Superior temporal gyrus (tissue), 1 donor: ENCODE data around the gene OTOGL.
"Not testable (repeated sequence)": the region's sequence is repeated elsewhere in the genome, so short reads cannot be mapped to it uniquely, and the experiment has no call there.

Source experiments
- DNase-seq: peaks from one replicate; pipeline ENCODE4 v3.0.0-alpha.2; 2016; ENCODE audit errors: extremely low spot score

Gene OTOGL

DNA sequence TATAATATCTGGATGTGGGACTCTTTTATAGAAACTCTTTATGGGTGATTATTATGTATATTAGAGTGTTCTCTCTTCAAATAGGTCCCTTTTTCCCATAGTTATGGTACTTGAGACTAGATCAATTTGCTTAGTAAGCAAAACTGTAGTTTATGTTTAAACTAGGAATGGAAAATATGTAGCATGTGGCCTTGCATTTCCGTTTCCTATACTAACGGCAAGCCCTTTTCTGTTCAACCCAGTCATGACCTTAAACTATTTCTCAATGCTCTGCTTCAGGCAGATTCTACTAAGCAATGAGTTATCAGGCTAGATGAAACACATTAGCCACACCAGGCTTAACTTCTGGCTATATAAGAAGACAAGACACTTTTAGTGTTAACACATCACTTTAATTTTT lies 84.6 kb downstream of the OTOGL start:
- no peak for DNase-seq

DNA sequence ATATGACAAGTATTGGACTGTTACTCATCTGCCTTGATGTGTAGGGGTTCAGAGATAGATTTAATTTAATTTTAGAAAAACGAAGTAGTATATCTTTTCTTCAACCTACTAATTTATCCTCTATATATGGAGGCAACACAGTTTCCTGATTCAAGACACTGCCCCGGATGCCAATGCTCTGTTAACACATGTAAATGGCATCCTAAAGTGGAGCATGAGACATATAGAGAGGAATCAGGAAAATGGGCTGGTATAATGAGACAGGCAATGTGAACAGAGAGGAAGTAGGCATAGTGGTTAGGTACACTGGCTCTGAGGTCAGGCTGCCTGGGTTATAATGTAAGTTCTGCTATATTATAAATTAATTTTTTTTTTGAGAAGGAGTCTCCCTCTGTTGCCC lies 85.6 kb downstream of the OTOGL start:
- no peak for DNase-seq

GRCh38 chr12:80186727-80187217 lies 87.4 kb downstream of the OTOGL start:
- peak; percentile 88 for DNase-seq

GRCh38 chr12:80187660-80188090 lies 88.3 kb downstream of the OTOGL start:
- no peak for DNase-seq

DNA sequence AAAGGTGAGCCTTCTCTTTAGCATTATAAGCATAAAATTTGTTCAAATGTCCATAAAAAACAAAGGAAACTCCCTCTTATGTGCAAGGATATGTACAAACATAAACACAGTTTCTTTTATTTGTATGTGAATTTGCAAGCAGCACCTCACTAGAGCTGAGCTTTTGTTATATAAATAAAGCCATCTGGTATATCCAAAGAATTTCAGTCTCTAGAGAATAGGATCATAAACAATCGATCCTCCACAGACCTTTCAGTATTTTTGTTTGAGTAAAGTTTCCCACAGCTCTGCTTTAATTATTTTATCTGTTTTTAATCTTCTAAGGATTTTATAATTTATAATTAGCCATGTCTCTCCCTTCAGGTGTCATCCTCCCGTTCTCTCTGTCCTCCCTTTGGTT lies 89.2 kb downstream of the OTOGL start:
- DNase-seq = no peak

DNA sequence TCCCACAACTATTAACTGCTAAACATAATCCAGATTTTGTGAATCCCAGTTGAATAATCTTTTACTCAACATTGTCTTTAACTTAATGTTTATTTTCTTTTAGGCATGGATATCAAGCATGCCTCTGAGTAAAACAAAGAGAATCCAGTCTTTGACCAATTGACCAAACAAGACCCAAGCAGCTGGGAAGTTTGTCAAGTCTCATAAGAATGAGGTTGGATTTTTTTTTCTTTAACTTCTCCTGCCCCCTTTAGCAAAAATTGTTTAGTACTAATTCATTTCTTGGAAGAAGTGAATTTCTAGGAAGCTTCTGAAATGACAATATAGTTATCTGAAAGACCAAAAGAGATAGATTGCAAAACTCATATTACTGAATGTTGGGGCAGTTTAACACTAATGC lies 89.9 kb downstream of the OTOGL start:
- DNase-seq = no peak

DNA sequence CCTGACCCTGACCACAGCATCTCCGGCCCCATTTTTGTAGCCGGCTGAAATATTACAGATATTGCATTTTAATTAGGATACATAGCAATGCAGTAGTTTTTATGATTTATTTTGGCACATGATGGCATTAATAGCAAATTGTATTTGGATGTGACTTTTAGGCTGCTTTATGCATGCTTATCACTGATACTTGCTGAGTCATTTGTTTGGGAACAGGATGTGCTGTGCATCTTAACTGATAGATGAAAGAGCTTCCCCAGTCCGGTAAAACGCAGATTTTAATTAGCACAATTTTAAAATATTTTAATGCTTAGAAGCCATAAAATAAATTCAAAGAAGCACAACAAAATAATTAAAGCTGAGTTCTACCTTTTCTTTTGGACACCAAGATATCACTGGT lies 90.7 kb downstream of the OTOGL start:
- DNase-seq = no peak

DNA sequence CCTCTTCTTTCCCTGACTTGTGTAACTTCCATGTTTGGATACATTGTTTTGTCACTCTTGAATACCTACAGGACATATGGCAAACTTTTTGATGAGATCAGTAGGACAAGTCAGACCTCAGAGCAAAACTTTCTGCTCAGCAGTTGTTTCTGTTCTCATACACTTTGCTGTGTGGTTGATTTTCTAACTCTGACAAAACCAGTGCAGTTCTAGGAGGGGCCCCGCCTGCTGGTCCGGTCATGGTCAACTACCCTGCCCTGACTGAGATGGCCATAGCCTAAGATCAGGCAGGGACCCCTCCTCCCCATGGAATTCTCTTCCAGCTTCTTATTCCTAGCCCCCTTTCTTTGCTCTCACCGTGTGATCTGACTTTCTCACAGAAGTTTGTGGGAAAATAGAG lies 92.8 kb downstream of the OTOGL start:
- DNase-seq = no peak

GRCh38 chr12:80193865-80194264 lies 94.5 kb downstream of the OTOGL start:
- DNase-seq = no peak

DNA sequence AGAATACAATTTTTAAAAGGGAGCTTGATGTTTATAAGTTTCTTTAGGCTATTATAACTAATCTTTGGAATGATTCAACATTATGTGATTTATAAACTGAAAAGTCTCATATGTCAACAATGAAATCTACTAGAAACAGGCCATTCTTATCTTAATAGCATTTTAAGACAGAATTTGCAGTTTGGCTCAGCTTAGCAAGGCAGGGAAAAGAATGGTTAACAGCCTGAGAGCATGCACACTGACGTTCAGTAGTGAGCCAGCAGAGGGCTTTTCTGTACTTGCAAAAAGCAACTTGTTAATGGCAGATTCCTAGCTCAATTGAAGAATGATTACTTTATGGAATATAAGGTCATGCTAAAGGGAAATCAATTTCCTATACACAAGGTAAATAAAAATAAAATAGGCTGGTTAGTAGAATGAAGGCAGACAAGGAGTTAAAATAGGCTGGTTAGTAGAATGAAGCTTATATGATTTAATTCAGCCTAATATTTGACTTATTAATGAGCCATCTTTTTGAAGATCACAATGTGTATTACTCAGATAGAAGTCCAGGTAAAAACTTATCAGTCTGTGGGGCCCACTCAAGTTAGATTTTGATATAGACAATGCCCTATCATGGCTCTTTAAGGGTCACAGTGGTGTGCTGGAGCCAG lies 95.9 kb downstream of the OTOGL start:
- DNase-seq = peak; percentile 60

DNA sequence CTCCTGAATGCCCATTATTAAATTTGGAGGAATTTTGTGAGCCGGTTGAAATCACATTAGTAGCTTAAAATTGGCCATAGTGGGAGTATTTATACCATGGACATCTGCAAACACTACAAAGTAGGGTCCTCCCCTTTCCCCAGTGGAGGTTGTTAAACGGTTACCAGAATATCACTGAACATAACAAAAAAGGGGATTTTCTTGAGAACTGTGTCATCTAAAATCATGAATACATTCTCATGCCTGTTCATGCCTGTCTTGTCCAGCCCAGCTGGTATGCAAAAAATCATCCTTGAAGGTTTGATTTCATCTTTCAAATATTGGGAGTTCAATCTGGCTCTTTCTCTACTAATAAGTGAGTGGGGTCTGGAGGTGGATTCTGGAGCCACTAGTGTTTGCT lies 96.4 kb downstream of the OTOGL start:
- DNase-seq = no peak

- DNase-seq = no peak
Observed at GRCh38 chr12:80196419-80196818, 97.1 kb downstream of the OTOGL start.

GRCh38 chr12:80198782-80199337 lies 99.5 kb downstream of the OTOGL start:
- no peak for DNase-seq

GRCh38 chr12:80199931-80200330 lies 100.6 kb downstream of the OTOGL start:
- no peak for DNase-seq

- DNase-seq = no peak
Observed at GRCh38 chr12:80200414-80200813, 101.1 kb downstream of the OTOGL start.

GRCh38 chr12:80201908-80202307 lies 102.6 kb downstream of the OTOGL start:
- DNase-seq = no peak

DNA sequence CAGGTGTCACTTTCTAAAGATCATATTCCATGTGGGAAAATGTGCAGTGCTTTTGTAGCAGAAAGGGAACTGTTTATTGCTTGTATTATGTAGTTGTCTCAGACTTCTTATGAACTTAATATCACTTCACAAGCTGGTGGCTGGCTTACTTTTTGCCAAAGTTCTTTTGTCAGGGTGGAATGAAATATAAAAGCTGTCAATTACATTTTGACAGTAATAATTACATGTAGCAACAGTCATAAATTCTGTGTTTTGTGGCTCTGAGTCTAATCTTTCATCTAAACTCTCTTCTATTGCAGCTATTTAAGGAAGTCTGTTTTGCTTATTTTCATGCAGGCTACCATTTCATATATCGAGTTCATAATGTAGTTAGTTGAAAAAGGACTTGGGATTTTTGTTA lies 106.6 kb downstream of the OTOGL start:
- no peak for DNase-seq

- no peak for DNase-seq
Observed at GRCh38 chr12:80208071-80208470, 108.7 kb downstream of the OTOGL start.

GRCh38 chr12:80211671-80212070 lies 112.3 kb downstream of the OTOGL start:
- DNase-seq = no peak

- no peak for DNase-seq
Observed at GRCh38 chr12:80212938-80213645, 113.8 kb downstream of the OTOGL start.

DNA sequence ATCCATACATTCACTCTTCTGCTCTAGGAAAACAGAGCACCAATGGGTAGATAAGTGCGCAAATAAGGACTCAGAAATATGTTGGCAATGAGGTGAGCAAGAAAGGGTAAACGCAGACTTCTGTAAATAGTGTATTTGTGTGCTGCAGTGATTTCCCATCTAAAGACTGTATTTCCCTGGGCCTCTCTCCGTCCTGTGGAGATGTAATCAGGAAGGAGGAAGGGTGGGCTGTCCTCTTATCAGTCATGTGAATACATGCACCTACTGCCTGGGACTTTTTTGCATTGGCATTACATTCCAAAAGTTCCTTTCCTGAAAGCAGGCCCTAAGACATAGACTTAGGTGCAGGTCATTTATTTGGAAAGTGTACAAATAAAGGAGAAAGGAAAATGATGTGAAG lies 114.5 kb downstream of the OTOGL start:
- no peak for DNase-seq

DNA sequence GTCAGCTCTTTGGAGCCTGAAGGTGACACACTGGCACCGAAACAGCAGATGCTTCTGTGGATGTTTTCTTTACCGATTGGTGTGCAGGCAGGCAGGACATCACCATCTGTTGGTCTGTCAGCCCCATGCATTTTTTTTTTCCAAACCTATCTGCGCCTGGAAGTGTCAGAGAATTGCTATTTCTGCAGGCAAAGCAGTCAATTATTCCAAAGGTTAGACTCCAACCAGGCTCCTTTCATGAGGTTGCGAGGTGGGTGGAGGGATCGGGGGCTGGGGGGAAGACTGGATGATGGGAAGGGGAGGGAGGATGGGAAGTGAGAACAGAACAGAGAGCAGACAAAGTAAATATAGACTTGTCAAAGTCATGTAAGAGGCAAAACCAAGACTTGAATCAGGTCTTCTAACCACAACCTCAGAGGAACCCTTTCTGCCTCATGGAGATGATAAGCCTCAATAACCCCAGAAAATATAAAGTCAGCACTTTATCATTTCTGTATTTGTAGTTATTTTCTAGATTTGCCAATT lies 117.7 kb downstream of the OTOGL start:
- no peak for DNase-seq

- not testable (repeated sequence) for DNase-seq
Observed at GRCh38 chr12:80218925-80219324, 119.6 kb downstream of the OTOGL start.
